Adrenal gland (tissue), 12 donors: ENCODE data around the gene ZMYM1. TPM values are rescaled to one million over a fixed set of nuclear protein-coding genes. Genes with fewer than 3 reads are reported as not detected.
"Not testable (repeated sequence)": the region's sequence is repeated elsewhere in the genome, so short reads cannot be mapped to it uniquely, and the experiment has no call there.

Experiments used
- DNase-seq, 7 donors: peaks; one replicate each; pipeline ENCODE4 v3.0.0-alpha.2; 2019 to 2020
- H3K27ac ChIP-seq, 5 donors: fragments of 200-600 bp; sonication (generic) in 4 of 5; 1 replicate in 3 of 5; 2 replicates in 2 of 5; pipeline versions ENCODE4 v1.5.1 to v1.8.0; 2016 to 2020; ENCODE audit warnings: mild to moderate bottlenecking in 1 of 5
- H3K27me3 ChIP-seq: fragments of 200-600 bp; 2 replicates; pipeline ENCODE4 v1.8.0; 2021
- H3K36me3 ChIP-seq, 2 donors: fragments of 200-600 bp; replicated peaks in 1 of 2; 1 replicate in 1 of 2; 2 replicates in 1 of 2; pipeline versions ENCODE4 v1.5.1 to v1.8.0; 2018 to 2022
- H3K4me1 ChIP-seq, 2 donors: fragments of 200-600 bp; replicated peaks in 1 of 2; 1 replicate in 1 of 2; 2 replicates in 1 of 2; pipeline versions ENCODE4 v1.5.1 to v1.8.0; 2018 to 2021
- H3K4me3 ChIP-seq, 4 donors: fragments of 200-600 bp; sonication (generic) in 3 of 4; one replicate each; pipeline ENCODE4 v1.5.1; 2016 to 2018
- H3K9me3 ChIP-seq, 3 donors: fragments of 200-600 bp; sonication (generic) in 1 of 3; replicated peaks in 1 of 3; 1 replicate in 2 of 3; 2 replicates in 1 of 3; pipeline versions ENCODE4 v1.5.1 to v1.8.0; 2016 to 2021
- POLR2A ChIP-seq, 2 donors: fragments of 450-650 bp; IDR thresholded peaks; one replicate each; pipeline ENCODE4 v1.6.1; 2017; ENCODE audit warnings: antibody characterized with exemption in 2 of 2, mild to moderate bottlenecking in 2 of 2, moderate library complexity in 1 of 2
- WGBS, 4 donors: extraction: QIAGEN DNeasy Blood & Tissue Kit in 2 of 4; methylation state at CpG; one replicate each; pipeline versions ENCODE4 v1.1.5 to v1.1.7; 2013 to 2017; 5-methylcytosine and 5-hydroxymethylcytosine counted together
- intact Hi-C, 2 donors: fragments of 100-400 bp; cut with DNase I; formaldehyde crosslinking; loops; one replicate each; pipeline versions ENCODE4 v1.14.1 to v1.15.0; 2022 to 2023
- polyA plus RNA-seq, 3 donors: library from polyadenylated mRNA; stranded (reverse); fragments of 200-250 nt in 2 of 3; fragments of 350-450 nt in 1 of 3; fragmentation: Illumina TruSeq in 1 of 3; extraction: RNeasy Lipid Tissue Mini Kit (QIAGEN cat#74804) in 1 of 3; gene quantifications; one replicate each; pipeline ENCODE4 v1.2.3, GENCODE V29; 2013 to 2014
- total RNA-seq, 9 donors: library from RNA; depleted of rRNA in 4 of 9; stranded (reverse); fragments of >200 nt in 4 of 9; fragments of 120-200 nt in 1 of 9; fragmentation: NEBNext Ultra II Directional in 1 of 9; extraction: Animal tissue kit (Norgen Biotek cat#: 25700) in 1 of 9; gene quantifications; one replicate each; pipeline versions ENCODE4 v1.1.0 to v1.2.4, GENCODE V29; 2013 to 2023
- TF ChIP-seq, protein P1 (sequence below), 6 experiments: fragments of 450-650 bp in 4 of 6; fragments of 200-600 bp in 2 of 6; sonication (generic) in 1 of 6; IDR thresholded peaks; 1 replicate in 5 of 6; 2 replicates in 1 of 6; pipeline versions ENCODE4 v1.5.1 to v1.8.0; 2016 to 2021; ENCODE audit warnings: antibody characterized with exemption in 6 of 6, mild to moderate bottlenecking in 2 of 6, moderate library complexity in 1 of 6
- donor health status: healthy with polysubstance abuse.
- donor health status: Bipolar disorder and iron deficiency.
- donor health status: DM: yes; HTN: yes; CAD: no.
- donor health status: DM: no; HTN: no; CAD: no.
- donor health status: DM: no; HTN: no; CAD: no.
- donor health status: DM: yes; HTN: yes; CAD: no.

ZMYM1 gene
- total and polyA plus RNA-seq, 12 donors: 3.7 to 22.0 (median 12.3) TPM

DNA sequence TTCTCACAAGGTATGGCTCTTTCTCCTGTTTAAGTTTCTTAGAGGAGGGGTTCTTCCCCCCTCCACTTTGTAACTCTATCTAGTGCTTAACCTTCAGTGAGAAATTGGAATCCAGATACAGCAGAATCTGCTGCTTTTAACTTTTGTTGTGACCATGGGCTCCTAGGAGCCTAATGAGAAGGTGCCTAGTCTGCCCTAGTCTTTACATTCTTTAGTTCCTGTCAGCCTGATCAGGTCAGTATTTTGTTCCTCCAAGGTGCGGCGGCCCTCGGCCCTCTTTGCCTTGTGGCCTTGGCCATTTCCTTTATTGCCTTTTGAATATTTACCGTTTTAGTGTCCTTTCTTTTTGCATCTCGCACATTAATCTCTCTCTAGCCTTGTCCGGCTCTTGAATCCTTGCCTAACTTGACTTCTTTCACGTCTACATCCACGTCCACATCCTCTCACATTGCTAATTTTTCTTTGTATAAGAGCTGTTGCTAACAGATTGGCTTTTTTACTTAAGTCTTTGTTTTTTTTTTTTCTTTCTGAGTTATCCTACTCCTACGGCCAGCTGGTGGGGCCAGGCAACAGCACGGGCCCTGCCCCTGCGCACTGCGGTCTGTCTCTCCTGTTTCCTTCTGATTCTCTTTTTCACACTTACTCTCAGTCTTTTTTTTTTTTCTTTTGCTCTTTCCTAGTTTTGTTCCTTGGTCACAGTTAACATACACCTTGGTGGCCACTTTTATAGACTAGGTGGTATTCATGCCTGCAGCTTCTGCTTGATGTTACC lies 64.7 kb downstream of the ZMYM1 start:
- Histone ChIP-seq H3K27me3 (no peaks in the 10 kb centered on the region), H3K4me3 (no peak overlapping the region), H3K27ac (no peak overlapping the region), H3K36me3 (no peaks in the 10 kb centered on the region), H3K4me1 (peaks cover 0 to 3% of the 10 kb centered on the region in 2 donors), H3K9me3 (no peaks in the 10 kb centered on the region)
- 61 to 75% (median 69%) methylated on average over 12 of the region's 12 CpGs for WGBS, 4 donors
- TF ChIP-seq, protein P1, sequence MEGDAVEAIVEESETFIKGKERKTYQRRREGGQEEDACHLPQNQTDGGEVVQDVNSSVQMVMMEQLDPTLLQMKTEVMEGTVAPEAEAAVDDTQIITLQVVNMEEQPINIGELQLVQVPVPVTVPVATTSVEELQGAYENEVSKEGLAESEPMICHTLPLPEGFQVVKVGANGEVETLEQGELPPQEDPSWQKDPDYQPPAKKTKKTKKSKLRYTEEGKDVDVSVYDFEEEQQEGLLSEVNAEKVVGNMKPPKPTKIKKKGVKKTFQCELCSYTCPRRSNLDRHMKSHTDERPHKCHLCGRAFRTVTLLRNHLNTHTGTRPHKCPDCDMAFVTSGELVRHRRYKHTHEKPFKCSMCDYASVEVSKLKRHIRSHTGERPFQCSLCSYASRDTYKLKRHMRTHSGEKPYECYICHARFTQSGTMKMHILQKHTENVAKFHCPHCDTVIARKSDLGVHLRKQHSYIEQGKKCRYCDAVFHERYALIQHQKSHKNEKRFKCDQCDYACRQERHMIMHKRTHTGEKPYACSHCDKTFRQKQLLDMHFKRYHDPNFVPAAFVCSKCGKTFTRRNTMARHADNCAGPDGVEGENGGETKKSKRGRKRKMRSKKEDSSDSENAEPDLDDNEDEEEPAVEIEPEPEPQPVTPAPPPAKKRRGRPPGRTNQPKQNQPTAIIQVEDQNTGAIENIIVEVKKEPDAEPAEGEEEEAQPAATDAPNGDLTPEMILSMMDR (IDR thresholded peaks at IDR 0.05): no peak
- DNase-seq: no peak
- intact Hi-C loops: no loop called here

- peak in 5 of 7 donors; percentile 12 to 23 (median 17) for DNase-seq
- 37 to 66% (median 53%) methylated on average over 13 of the region's 13 CpGs for WGBS, 4 donors
- intact Hi-C loops, H3K36me3 ChIP-seq, H3K27me3 ChIP-seq, H3K9me3 ChIP-seq, H3K4me1 ChIP-seq, H3K27ac ChIP-seq: not testable (repeated sequence)
- peak overlapping the region in 1 of 4 donors; percentile 41 for H3K4me3 ChIP-seq
Measured at GRCh38 chr1:35145892-35146549, 66.8 kb downstream of the ZMYM1 start.

GRCh38 chr1:35151220-35151619 lies 72.0 kb downstream of the ZMYM1 start:
- Histone ChIP-seq H3K4me1 (no peaks in the 10 kb centered on the region), H3K4me3 (no peak overlapping the region), H3K27ac (no peak overlapping the region), H3K9me3 (no peaks in the 10 kb centered on the region), H3K27me3 (no peaks in the 10 kb centered on the region), H3K36me3 (no peaks in the 10 kb centered on the region)
- 88 to 92% (median 92%) methylated on average over 5 of the region's 5 CpGs for WGBS, 4 donors
- TF ChIP-seq POLR2A (IDR thresholded peaks at IDR 0.05): no peak
- TF ChIP-seq, protein P1 (IDR thresholded peaks at IDR 0.05): no peak
- DNase-seq: no peak
- intact Hi-C loops: no loop called here

DNA sequence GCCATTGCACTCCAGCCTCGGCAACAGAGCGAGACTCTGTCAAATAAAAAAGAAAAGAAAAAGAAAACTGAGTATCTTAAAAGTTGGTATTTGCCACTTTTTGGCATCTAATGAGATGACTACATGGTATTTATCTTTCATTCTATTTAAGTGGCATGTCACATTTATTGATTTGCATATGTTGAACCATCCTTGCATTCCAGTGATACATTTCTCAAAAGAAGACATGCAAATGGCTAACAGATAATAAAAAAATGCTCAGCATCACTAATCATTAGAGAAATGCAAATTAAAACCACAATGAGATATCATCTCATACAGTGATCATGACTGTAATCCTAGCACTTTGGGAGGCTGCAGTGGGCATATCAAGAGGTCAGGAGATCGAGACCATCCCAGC lies 85.7 kb downstream of the ZMYM1 start:
- Histone ChIP-seq H3K27ac (no peak overlapping the region), H3K4me1 (no peaks in the 10 kb centered on the region), H3K27me3 (no peaks in the 10 kb centered on the region), H3K36me3 (no peaks in the 10 kb centered on the region), H3K9me3 (no peaks in the 10 kb centered on the region), H3K4me3 (no peak overlapping the region)
- WGBS, 4 donors: 89 to 99% (median 96%) methylated on average over 3 of the region's 3 CpGs
- no peak for DNase-seq
- intact Hi-C loops: no loop called here
- no peak for TF ChIP-seq POLR2A (IDR thresholded peaks at IDR 0.05)

Other genes starting within 250 kb of the ZMYM1 start
- gene SMIM12, start 219.6 kb upstream of the ZMYM1 start, total RNA-seq: 100 to 1,000 TPM in 1 of 9 donors, 10 to 100 TPM in 8; 39.6 to 109 (median 54.6) TPM
- 100 to 1,000 TPM in 1 of 3 donors, 10 to 100 TPM in 2; 16.2 to 129 (median 19.3) TPM for gene SMIM12, start 219.6 kb upstream of the ZMYM1 start, polyA plus RNA-seq
- 1 to 10 TPM in 1 of 9 donors, under 1 TPM in 8; 0.17 to 1.6 (median 0.67) TPM for gene DLGAP3, start 149.7 kb upstream of the ZMYM1 start, total RNA-seq
- gene DLGAP3, start 149.7 kb upstream of the ZMYM1 start, polyA plus RNA-seq: under 1 TPM; 0.13 to 0.56 (median 0.37) TPM
- gene TMEM35B, start 94.0 kb upstream of the ZMYM1 start, total RNA-seq: 10 to 100 TPM; 19.8 to 88.9 (median 48.9) TPM
- gene TMEM35B, start 94.0 kb upstream of the ZMYM1 start, polyA plus RNA-seq: 10 to 100 TPM; 17.1 to 51.2 (median 37.5) TPM
- gene ZMYM6, start 47.4 kb upstream of the ZMYM1 start, total RNA-seq: 10 to 100 TPM in 8 of 9 donors, 1 to 10 TPM in 1; 9.6 to 33.4 (median 23.5) TPM
- 10 to 100 TPM; 15.7 to 28.0 (median 21.6) TPM for gene ZMYM6, start 47.4 kb upstream of the ZMYM1 start, polyA plus RNA-seq
- gene SFPQ, start 113.8 kb downstream of the ZMYM1 start, total RNA-seq: 100 to 1,000 TPM in 7 of 9 donors, 10 to 100 TPM in 2; 67.6 to 282 (median 154) TPM
- 100 to 1,000 TPM; 320 to 762 (median 355) TPM for gene SFPQ, start 113.8 kb downstream of the ZMYM1 start, polyA plus RNA-seq
- 10 to 100 TPM; 18.7 to 59.2 (median 43.1) TPM for gene ZMYM4, start 189.3 kb downstream of the ZMYM1 start, total RNA-seq
- 10 to 100 TPM; 14.7 to 33.9 (median 28.7) TPM for gene ZMYM4, start 189.3 kb downstream of the ZMYM1 start, polyA plus RNA-seq